DND-41 (cell line): ENCODE results near the gene SLC27A6.

Source experiments
- CTCF ChIP-seq: IDR thresholded peaks from 2 replicates; pipeline ENCODE4 v1.5.1; 2012; ENCODE audit warnings: borderline replicate concordance, low read length, moderate library complexity, mild to moderate bottlenecking; ENCODE audit not compliant: poor library complexity, severe bottlenecking; ENCODE audit errors: extremely low read depth
- EZH2 ChIP-seq: IDR thresholded peaks from 3 replicates; pipeline ENCODE4 v1.6.1; 2012; ENCODE audit warnings: borderline replicate concordance, low read depth, mild to moderate bottlenecking, moderate library complexity, low read length, inconsistent platforms; ENCODE audit not compliant: severe bottlenecking

GRCh38 chr5:128924299-128924698 is 41.0 kb upstream of the SLC27A6 start:
- TF ChIP-seq CTCF: no peak
- TF ChIP-seq EZH2: no peak
